ENCODE measurements around the gene DNAH14.

The DNAH14 gene

DNA sequence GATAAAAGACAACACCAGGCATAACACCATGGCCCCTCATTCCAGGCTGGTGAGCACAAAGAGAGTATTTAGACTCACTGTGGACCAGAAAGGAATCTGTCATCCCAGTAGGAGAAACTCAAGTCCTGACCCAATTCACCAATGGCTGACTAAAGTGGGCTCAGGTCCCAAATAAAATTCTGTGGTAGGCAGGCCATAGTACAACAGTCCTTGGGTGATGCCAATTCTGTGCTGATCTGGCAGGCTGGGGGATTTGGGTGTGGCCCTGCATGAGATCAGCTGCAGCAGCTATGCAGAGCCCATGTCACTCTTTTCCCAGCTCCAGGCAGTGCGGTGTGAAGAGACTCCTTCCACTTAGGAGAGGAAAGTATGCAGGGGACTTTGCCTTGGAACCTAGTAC lies 253.2 kb downstream of the DNAH14 start:
- no peak for DNase-seq
- H3K9me2 ChIP-seq (replicated peaks; ENCODE audit: insufficient read depth, low read length), result no peaks in the 10 kb centered on the region

DNA sequence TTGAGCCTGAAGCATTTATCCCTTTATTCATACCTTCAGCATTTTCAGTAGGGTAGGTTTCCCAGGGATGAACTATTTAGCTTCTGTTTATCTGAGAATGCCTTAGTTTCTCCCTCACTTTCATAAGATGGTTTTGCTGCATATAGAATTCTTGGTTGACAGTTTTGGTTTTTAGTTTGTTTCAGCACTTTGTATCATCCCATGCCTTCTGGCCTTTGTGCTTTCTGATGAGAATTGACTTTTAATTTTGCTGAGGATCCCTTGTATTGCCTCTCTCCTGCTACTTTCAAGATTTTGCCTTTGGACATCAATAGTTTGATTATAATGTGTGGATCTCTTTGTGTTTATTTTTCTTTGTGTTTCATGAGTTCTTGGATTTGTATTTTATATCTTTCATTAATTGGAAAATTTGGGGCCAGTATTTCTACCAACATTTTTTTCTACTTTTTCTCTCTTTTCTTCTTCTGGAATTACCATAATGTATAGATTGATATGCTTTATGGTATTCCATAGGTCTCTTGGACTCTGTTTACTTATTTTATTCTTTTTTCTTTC lies 261.8 kb downstream of the DNAH14 start:
- H3K9me3 ChIP-seq (replicated peaks; ENCODE audit: insufficient read depth, low read length), result no peaks in the 10 kb centered on the region
- no peak overlapping the region for H3K27ac ChIP-seq (ENCODE audit: low read length)
- no peaks in the 10 kb centered on the region for H3K9me2 ChIP-seq (replicated peaks; ENCODE audit: insufficient read depth, low read length)
- no peaks in the 10 kb centered on the region for H3K4me1 ChIP-seq (ENCODE audit: low read length)
- H3K4me2 ChIP-seq (ENCODE audit: low read depth, low read length), result no peak overlapping the region
- no peaks in the 10 kb centered on the region for H3K36me3 ChIP-seq (replicated peaks; ENCODE audit: insufficient read depth, low read length)
- DNase-seq, result no peak
- H3K4me3 ChIP-seq (ENCODE audit: low read length), result no peak overlapping the region
- no peaks in the 10 kb centered on the region for H3K79me2 ChIP-seq (ENCODE audit: low read length)
- no peaks in the 10 kb centered on the region for H4K20me1 ChIP-seq (ENCODE audit: insufficient read depth, low read length)
- no peaks in the 10 kb centered on the region for H3F3A ChIP-seq (ENCODE audit: insufficient read depth, low read length)
- H2AFZ ChIP-seq (ENCODE audit: low read length), result no peak overlapping the region
- TF ChIP-seq EZH2 (optimal IDR thresholded peaks at IDR 0.05; ENCODE audit: low read depth, low read length), result no peak
- TF ChIP-seq EZH2phosphoT487 (IDR thresholded peaks at IDR 0.05; ENCODE audit: low read length), result no peak
- TF ChIP-seq, protein P1, sequence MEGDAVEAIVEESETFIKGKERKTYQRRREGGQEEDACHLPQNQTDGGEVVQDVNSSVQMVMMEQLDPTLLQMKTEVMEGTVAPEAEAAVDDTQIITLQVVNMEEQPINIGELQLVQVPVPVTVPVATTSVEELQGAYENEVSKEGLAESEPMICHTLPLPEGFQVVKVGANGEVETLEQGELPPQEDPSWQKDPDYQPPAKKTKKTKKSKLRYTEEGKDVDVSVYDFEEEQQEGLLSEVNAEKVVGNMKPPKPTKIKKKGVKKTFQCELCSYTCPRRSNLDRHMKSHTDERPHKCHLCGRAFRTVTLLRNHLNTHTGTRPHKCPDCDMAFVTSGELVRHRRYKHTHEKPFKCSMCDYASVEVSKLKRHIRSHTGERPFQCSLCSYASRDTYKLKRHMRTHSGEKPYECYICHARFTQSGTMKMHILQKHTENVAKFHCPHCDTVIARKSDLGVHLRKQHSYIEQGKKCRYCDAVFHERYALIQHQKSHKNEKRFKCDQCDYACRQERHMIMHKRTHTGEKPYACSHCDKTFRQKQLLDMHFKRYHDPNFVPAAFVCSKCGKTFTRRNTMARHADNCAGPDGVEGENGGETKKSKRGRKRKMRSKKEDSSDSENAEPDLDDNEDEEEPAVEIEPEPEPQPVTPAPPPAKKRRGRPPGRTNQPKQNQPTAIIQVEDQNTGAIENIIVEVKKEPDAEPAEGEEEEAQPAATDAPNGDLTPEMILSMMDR (IDR thresholded peaks at IDR 0.05; ENCODE audit: low read length), result no peak
- no peaks in the 10 kb centered on the region for H3K27me3 ChIP-seq (replicated peaks; ENCODE audit: insufficient read depth, low read length)
- no peak overlapping the region for H3K9ac ChIP-seq (ENCODE audit: low read length)

More for the DNA sequence above, 253.2 kb downstream of the DNAH14 start:
- H3K4me3 ChIP-seq (ENCODE audit: low read length), result no peak overlapping the region
- no peak overlapping the region for H3K4me2 ChIP-seq (ENCODE audit: low read depth, low read length)
- H3K36me3 ChIP-seq (replicated peaks; ENCODE audit: insufficient read depth, low read length), result no peaks in the 10 kb centered on the region
- H3K4me1 ChIP-seq (ENCODE audit: low read length), result no peaks in the 10 kb centered on the region
- no peak for TF ChIP-seq EZH2phosphoT487 (IDR thresholded peaks at IDR 0.05; ENCODE audit: low read length)
- TF ChIP-seq, protein P1 (IDR thresholded peaks at IDR 0.05; ENCODE audit: low read length), result no peak
- no peak for TF ChIP-seq EZH2 (optimal IDR thresholded peaks at IDR 0.05; ENCODE audit: low read depth, low read length)
- H3K27ac ChIP-seq (ENCODE audit: low read length), result no peak overlapping the region
- no peak overlapping the region for H2AFZ ChIP-seq (ENCODE audit: low read length)
- no peaks in the 10 kb centered on the region for H3K27me3 ChIP-seq (replicated peaks; ENCODE audit: insufficient read depth, low read length)
- H3F3A ChIP-seq (ENCODE audit: insufficient read depth, low read length), result no peaks in the 10 kb centered on the region
- H3K9ac ChIP-seq (ENCODE audit: low read length), result no peak overlapping the region
- no peaks in the 10 kb centered on the region for H3K9me3 ChIP-seq (replicated peaks; ENCODE audit: insufficient read depth, low read length)
- no peaks in the 10 kb centered on the region for H3K79me2 ChIP-seq (ENCODE audit: low read length)
- no peaks in the 10 kb centered on the region for H4K20me1 ChIP-seq (ENCODE audit: insufficient read depth, low read length)

DNA sequence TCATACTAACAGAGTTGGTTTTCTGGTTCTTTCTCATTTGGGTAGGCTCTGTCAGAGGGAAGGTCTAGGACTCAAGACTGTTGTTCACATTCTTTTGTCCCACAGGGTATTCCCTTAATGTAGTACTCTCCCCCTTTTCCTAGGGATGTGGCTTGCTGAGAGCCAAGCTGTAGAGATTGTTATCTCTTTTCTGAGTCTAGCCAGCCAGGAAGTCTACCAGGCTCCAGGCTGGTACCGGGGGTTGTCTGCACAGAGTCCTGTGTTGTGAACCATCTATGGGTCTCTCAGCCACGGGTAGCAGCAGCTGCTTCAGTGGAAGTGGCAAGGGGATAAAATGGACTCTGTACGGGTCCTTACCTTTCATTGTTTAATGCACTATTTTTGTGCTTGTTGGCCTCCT lies 272.0 kb downstream of the DNAH14 start:
- H3K4me3 ChIP-seq (ENCODE audit: low read length), result no peak overlapping the region
- no peaks in the 10 kb centered on the region for H3K27me3 ChIP-seq (replicated peaks; ENCODE audit: insufficient read depth, low read length)
- no peak overlapping the region for H2AFZ ChIP-seq (ENCODE audit: low read length)
- no peaks in the 10 kb centered on the region for H3K36me3 ChIP-seq (replicated peaks; ENCODE audit: insufficient read depth, low read length)
- no peak overlapping the region for H3K9ac ChIP-seq (ENCODE audit: low read length)
- no peaks in the 10 kb centered on the region for H3K9me3 ChIP-seq (replicated peaks; ENCODE audit: insufficient read depth, low read length)
- H3K4me1 ChIP-seq (ENCODE audit: low read length), result no peaks in the 10 kb centered on the region
- no peaks in the 10 kb centered on the region for H3F3A ChIP-seq (ENCODE audit: insufficient read depth, low read length)
- no peaks in the 10 kb centered on the region for H4K20me1 ChIP-seq (ENCODE audit: insufficient read depth, low read length)
- H3K4me2 ChIP-seq (ENCODE audit: low read depth, low read length), result no peak overlapping the region
- H3K79me2 ChIP-seq (ENCODE audit: low read length), result no peaks in the 10 kb centered on the region
- no peak overlapping the region for H3K27ac ChIP-seq (ENCODE audit: low read length)
- H3K9me2 ChIP-seq (replicated peaks; ENCODE audit: insufficient read depth, low read length), result no peaks in the 10 kb centered on the region
- no peak for DNase-seq
- TF ChIP-seq, protein P1 (IDR thresholded peaks at IDR 0.05; ENCODE audit: low read length), result no peak
- TF ChIP-seq EZH2phosphoT487 (IDR thresholded peaks at IDR 0.05; ENCODE audit: low read length), result no peak
- no peak for TF ChIP-seq EZH2 (optimal IDR thresholded peaks at IDR 0.05; ENCODE audit: low read depth, low read length)

Measured in MM.1S (cell line).